ENCODE measurements around the gene KARS1.

KARS1 gene

GRCh38 chr16:75647492-75648264 is at the start of gene KARS1, which contains the start of gene TERF2IP:
KARS1 (minus strand) TSS chr16:75647665; CDS start chr16:75647639, 26 bp downstream.
TERF2IP (plus strand) TSS chr16:75647773; CDS start chr16:75647883, 110 bp downstream.
- DNase-seq (ENCODE audit: low spot score) = peak; percentile 97

- DNase-seq (ENCODE audit: low spot score) = no peak
Measured at GRCh38 chr16:75695708-75696107, 48.2 kb upstream of the KARS1 start.

- no peak for DNase-seq (ENCODE audit: low spot score)
Measured at GRCh38 chr16:75687361-75687760, 39.9 kb upstream of the KARS1 start.

DNA sequence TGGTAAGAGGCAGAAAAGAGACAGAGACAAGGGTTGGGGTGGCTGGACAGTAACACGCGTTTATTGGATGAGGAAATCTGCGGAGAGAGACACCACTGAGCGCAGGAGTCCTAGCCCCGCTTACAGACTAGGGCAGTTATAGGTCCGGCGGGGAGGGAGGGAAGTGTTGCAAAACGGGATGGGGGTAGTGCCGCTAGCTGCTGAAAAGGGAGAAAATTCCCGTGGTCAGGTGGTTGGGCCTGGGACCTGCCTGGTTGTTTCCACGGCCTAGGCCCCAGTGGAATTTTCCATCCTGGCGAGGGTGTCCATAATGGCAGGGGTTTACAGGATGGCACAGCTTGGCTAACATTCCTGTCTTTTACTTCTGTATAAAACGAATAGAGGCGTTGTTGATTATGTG is 34.8 kb upstream of the KARS1 start:
- no peak for DNase-seq (ENCODE audit: low spot score)

DNA sequence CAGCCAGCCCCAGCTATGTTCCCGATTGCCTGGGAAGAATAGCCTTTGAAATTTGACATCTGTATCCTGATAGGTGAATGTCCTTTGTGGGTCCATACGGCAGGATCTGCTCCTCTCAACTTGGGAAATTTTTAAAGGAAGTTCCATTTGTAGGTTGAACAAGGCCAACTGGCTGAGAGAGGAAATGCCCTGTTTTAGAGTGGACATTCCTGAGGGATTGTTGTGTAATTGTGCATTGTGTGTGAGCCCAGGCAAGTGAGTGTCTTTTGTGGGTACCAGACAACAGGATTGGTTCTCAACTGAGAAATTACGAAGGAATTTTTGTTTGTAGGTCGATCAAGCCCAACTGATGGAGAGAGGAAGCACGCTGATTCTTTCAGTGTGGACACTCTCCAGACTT is 31.9 kb upstream of the KARS1 start:
- DNase-seq (ENCODE audit: low spot score) = no peak

GRCh38 chr16:75676909-75677308 is 29.4 kb upstream of the KARS1 start, which contains the start of gene CPHXL2:
CPHXL2 (minus strand) TSS chr16:75677009; CDS start chr16:75676999, 10 bp downstream.
- DNase-seq (ENCODE audit: low spot score) = no peak

DNA sequence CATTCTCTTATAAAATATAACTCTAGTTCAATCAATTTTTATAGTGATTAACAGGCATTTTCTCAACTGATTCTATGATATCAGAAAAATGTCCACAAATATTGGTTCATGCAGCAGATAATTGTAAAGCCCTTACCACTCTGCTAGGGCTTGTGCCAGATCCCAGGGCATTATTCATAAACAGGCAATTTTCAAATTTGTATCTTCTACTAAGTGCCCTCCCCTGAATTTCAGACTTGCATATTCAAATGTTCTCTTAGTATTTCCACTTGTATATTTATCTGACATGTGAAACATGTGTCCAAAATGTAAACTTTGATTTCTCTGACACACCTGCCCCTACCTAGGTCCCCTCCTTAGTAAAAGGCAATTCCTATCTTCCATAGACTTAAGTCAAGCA is 20.0 kb upstream of the KARS1 start:
- DNase-seq (ENCODE audit: low spot score) = no peak

DNA sequence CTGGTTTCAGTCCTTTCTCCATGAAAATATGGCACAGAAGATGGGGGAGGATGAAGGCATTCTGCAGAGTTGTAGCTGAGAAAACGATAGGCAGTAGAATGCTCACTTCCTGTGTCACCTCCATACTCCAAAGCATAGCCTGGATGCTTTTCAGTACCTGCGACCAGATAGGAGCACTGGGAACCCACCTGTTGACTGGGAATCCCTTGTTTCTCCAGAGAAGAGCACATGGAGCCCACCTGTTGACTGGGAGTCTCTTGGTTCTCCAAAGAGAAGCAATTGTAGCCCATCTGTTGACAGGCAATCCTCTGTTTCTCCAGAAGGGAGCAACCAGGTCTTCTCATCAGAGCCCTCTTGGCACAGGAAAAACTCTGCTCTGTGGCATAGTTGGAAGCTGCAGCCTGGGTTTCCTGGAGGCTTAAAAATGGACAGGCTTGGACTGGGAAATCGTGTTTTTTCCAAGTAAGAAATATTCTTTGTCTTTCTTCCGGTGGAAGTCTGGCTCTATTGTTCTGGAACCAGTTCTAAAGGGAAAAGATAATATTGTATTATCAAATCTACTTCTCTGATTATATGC is 13.3 kb upstream of the KARS1 start:
- no peak for DNase-seq (ENCODE audit: low spot score)

- DNase-seq (ENCODE audit: low spot score) = no peak
Measured at GRCh38 chr16:75660321-75660720, 12.9 kb upstream of the KARS1 start.

- DNase-seq (ENCODE audit: low spot score) = no peak
Measured at GRCh38 chr16:75658175-75658574, 10.7 kb upstream of the KARS1 start.

DNA sequence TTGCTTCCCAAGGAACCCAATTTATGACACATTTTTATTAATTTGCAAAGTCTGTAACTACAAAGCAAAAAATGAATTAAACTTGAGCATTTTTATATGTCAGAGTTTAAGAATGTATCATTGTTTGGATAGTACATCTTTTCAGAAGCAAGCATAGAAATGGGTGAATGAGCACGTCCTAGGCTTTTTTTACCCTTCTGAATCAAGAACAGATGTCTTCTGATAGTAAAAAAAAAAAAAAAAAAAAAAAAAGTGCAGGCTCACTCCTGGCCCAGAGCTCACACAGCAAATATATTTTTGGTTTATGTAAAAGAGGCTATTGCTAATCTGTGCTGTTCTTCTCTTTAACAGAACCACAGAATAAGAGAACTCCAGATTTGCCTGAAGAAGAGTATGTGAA is 6.5 kb upstream of the KARS1 start:
- peak; percentile 53 for DNase-seq (ENCODE audit: low spot score)

GRCh38 chr16:75648265-75649076 is 1.0 kb upstream of the KARS1 start:
- peak; percentile 76 for DNase-seq (ENCODE audit: low spot score)

DNA sequence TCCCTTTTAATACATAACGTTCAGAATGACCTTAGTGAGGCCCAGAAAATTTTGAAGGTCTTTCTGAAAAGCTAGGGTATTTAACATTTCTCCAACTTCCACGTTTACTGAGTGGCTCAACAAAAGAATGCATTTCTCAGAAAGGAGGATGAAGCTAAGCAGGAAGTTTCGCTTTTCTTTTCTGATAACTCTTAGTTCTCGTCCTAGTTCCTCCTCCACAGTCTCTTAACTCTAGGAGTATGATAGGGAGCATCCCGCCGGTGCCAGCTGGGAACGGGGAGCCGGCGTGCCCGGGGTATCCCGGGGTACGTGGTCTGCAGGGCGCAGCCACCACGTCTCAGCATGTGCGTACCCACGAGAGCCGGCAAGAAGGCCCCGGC is 363 bp downstream of the KARS1 start:
- DNase-seq (ENCODE audit: low spot score) = no peak

GRCh38 chr16:75644240-75645012 is 3.0 kb downstream of the KARS1 start:
- DNase-seq (ENCODE audit: low spot score) = no peak

- DNase-seq (ENCODE audit: low spot score) = no peak
Measured at GRCh38 chr16:75640598-75640997, 6.9 kb downstream of the KARS1 start.

DNA sequence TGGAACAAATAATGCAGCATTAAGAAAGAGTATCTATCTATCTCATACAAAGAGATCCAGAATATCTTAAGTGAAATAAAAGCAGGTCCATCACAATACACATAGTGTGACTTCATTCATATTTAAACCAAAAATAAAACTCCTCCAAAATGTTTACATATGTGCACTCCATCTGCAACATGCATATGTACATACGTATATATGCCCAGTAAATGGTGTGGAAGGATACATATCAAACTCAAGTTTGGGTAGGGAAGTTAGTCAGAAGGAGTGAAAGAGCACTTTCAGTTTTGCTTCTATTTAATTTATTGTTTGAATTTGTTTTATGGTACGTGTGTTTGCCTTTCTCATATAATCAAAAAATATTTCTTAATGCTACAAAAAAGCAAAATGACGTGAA is 12.4 kb downstream of the KARS1 start:
- no peak for DNase-seq (ENCODE audit: low spot score)

DNA sequence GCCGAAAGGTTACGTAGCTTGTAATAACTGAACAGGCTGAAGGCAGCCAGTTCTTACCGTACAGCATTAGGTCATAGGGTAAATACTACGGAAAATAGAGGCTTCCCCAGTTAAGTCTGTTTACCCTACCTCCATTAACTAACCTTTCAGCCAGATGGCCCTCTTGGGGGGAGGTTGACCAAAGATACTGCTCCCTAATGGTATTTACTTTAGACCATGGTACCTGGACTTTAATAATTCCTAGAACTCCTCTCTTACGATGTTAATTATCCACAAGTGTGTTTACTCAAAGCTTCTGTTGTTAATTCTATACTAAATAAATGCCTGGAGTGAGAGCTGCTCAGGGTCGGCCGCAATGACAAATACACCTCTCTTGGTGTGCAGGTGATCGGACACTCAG is 14.6 kb downstream of the KARS1 start:
- DNase-seq (ENCODE audit: low spot score) = no peak

DNA sequence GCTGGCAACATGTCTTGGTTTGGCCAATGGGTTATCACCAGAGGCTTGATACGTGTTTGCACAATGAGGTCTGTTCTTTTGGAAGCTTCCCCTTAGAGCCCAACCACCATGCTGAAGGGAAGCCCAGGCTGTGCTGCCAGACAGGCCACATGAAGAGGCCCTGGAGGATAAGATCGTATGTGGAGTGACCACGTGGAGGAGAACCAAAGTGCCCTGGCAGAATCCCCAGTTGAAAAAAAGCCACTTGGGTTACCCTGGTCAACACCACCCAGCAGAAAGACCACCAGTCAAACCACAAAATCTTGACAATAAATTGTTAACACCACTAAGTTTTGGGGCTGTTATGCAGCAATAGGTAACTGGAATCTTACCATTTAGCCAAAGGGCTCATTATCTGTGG is 17.4 kb downstream of the KARS1 start:
- DNase-seq (ENCODE audit: low spot score) = no peak

DNA sequence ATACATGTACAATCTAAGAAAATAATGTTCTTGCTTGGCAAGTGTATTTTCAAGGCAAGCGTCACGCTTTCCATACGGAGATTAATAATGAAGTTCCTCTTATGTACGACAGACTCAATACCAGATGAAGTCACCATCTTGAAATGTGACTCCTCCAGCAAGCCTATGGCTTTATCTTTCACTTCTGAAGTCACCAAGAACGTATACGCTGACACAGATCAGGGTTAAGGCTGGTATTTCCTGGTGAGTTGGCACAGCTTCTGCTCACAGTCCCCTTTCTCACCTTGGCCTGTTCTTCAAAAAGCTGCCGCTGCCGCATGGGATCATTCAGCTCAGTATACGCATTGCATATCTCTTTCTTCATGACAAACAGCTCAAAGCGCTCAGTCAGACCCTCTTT is 18.3 kb downstream of the KARS1 start:
- DNase-seq (ENCODE audit: low spot score) = no peak

DNA sequence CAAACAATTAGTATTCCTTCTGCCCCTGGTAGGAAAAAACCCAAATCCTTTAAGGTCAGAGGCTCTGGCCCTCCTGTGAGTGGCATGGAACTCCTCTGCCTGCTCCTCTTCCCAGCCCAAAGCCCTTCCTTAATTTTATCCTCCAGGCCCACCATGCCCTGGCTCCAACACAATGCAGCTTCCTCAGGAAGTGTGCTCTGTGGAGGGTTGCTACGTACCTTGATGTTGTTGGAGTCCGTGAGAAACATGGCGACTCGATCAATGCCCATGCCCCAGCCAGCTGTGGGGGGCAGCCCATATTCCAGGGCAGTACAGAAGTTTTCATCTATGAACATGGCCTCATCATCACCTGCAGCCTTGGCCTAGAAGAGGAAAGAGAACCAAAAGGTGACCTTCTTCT is 19.1 kb downstream of the KARS1 start:
- DNase-seq (ENCODE audit: low spot score) = no peak

DNA sequence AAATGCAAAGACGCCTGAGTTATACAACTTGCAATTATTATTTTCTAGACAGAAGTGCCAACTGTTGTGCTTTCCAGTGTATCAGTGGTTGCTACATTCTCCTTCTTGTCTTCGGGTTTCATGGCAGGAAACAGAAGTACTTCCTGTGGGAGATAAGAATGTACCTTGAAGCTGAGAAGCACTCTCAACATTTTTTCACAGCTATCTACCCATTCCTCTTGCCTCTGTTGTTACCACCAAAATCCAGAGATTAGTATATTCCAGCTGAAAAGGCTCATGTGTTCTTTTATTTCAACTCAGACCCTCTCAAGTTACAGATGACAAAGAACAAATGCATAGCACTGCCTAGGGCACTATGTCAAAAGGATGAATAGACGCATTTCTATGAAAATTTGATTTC is 19.6 kb downstream of the KARS1 start:
- DNase-seq (ENCODE audit: low spot score) = no peak

GRCh38 chr16:75626806-75627205 is 20.7 kb downstream of the KARS1 start:
- DNase-seq (ENCODE audit: low spot score) = no peak
